Gastrocnemius medialis (tissue), 4 donors: Measurements from ENCODE around the gene ACP2. TPM values are rescaled to one million over a fixed set of nuclear protein-coding genes. Genes with fewer than 3 reads are reported as not detected.

Experiments
- ATAC-seq, 2 donors: fragments of 150-250 bp; one replicate each; pipeline ENCODE4 v1.9.1; 2016
- DNase-seq, 2 donors: peaks; one replicate each; pipeline ENCODE4 v3.0.0-alpha.2; 2019
- H3K27ac ChIP-seq, 4 donors: fragments of 200-600 bp; sonication (generic); 1 replicate in 1 of 4; 2 replicates in 3 of 4; pipeline ENCODE4 v1.5.1; 2016 to 2018; ENCODE audit warnings: mild to moderate bottlenecking in 2 of 4, moderate library complexity in 1 of 4
- H3K27me3 ChIP-seq, 3 donors: fragments of 200-600 bp; sonication (generic) in 2 of 3; 1 replicate in 1 of 3; 2 replicates in 2 of 3; pipeline versions ENCODE4 v1.5.1 to v1.6.0; 2016 to 2019; ENCODE audit warnings: mild to moderate bottlenecking in 1 of 3, moderate library complexity in 1 of 3
- H3K36me3 ChIP-seq, 2 donors: fragments of 200-600 bp; sonication (generic) in 1 of 2; one replicate each; pipeline ENCODE4 v1.5.1; 2017 to 2018
- H3K4me1 ChIP-seq, 2 donors: fragments of 200-600 bp; sonication (generic) in 1 of 2; one replicate each; pipeline ENCODE4 v1.5.1; 2016 to 2017; ENCODE audit warnings: mild to moderate bottlenecking in 2 of 2
- H3K4me3 ChIP-seq, 4 donors: fragments of 200-600 bp; sonication (generic) in 3 of 4; 1 replicate in 1 of 4; 2 replicates in 3 of 4; pipeline ENCODE4 v1.5.1; 2016 to 2019; ENCODE audit warnings: mild to moderate bottlenecking in 2 of 4
- H3K9me3 ChIP-seq, 3 donors: fragments of 200-600 bp; sonication (generic) in 2 of 3; 1 replicate in 1 of 3; 2 replicates in 2 of 3; pipeline ENCODE4 v1.5.1; 2016 to 2019
- POLR2A ChIP-seq, 2 donors: fragments of 450-650 bp; IDR thresholded peaks; one replicate each; pipeline ENCODE4 v1.6.1; 2017; ENCODE audit warnings: antibody characterized with exemption in 2 of 2, mild to moderate bottlenecking in 2 of 2, moderate library complexity in 2 of 2
- in situ Hi-C, 4 donors: fragments of 200-750 bp; cut with MboI; loops; one replicate each; pipeline versions ENCODE4 v1.15.0 to v1.8.0; 2017; ENCODE audit warnings: low sequenced_read_pairs in 4 of 4
- intact Hi-C: fragments of 100-400 bp; cut with DNase I; formaldehyde crosslinking; loops from one replicate; pipeline ENCODE4 v1.15.1; 2023; ENCODE audit warnings: low total_unique reads
- total RNA-seq, 4 donors: library from RNA; depleted of rRNA; stranded (reverse); fragments of >200 nt; gene quantifications; one replicate each; pipeline versions ENCODE4 v1.1.0 to v1.2.3, GENCODE V29; 2016
- TF ChIP-seq, protein P1 (sequence below), 5 experiments: fragments of 450-650 bp in 3 of 5; fragments of 200-600 bp in 2 of 5; sonication (generic) in 2 of 5; IDR thresholded peaks in 4 of 5; conservative IDR thresholded peaks in 1 of 5; 1 replicate in 4 of 5; 2 replicates in 1 of 5; pipeline ENCODE4 v1.5.1; 2016 to 2019; ENCODE audit warnings: antibody characterized with exemption in 5 of 5, mild to moderate bottlenecking in 3 of 5, moderate library complexity in 3 of 5

Gene ACP2
- total RNA-seq, 4 donors from 2014 or later, result 12.4 to 36.2 (median 27.9) TPM

DNA sequence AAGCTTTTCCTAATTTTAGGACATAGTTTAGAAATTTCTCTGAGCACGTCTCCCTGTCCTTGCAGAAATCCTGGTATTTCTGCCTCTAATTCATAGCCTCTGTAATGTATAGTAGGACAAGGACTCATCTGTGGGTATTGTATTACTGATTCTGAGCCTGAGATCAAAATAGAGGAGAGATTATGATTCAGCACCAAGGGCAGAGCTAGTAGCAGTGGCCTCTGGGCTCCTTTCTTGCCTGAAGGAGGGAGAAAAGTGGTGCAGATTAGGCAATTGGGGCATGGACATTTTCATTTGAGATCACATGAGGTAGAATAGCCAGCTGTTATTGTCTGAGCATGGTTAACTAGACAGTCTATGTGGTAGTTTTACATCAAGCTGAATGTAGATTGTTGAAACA lies 24.1 kb upstream of the ACP2 start:
- in situ Hi-C loops, result no loop called here
- Histone ChIP-seq H3K4me3 (peak overlapping the region in 1 of 4 donors; percentile 19), H3K27me3 (no peaks in the 10 kb centered on the region), H3K27ac (peak overlapping the region; percentile 98 to 99 (median 98)), H3K9me3 (no peaks in the 10 kb centered on the region), H3K36me3 (peaks cover 4 to 35% of the 10 kb centered on the region in 2 donors), H3K4me1 (peaks cover 40% of the 10 kb centered on the region in 2 donors)
- DNase-seq, result no peak
- intact Hi-C loops, result no loop called here
- ATAC-seq, result peak; percentile 34 to 45
- TF ChIP-seq, protein P1, sequence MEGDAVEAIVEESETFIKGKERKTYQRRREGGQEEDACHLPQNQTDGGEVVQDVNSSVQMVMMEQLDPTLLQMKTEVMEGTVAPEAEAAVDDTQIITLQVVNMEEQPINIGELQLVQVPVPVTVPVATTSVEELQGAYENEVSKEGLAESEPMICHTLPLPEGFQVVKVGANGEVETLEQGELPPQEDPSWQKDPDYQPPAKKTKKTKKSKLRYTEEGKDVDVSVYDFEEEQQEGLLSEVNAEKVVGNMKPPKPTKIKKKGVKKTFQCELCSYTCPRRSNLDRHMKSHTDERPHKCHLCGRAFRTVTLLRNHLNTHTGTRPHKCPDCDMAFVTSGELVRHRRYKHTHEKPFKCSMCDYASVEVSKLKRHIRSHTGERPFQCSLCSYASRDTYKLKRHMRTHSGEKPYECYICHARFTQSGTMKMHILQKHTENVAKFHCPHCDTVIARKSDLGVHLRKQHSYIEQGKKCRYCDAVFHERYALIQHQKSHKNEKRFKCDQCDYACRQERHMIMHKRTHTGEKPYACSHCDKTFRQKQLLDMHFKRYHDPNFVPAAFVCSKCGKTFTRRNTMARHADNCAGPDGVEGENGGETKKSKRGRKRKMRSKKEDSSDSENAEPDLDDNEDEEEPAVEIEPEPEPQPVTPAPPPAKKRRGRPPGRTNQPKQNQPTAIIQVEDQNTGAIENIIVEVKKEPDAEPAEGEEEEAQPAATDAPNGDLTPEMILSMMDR (IDR thresholded peaks at IDR 0.05 in 4 of 5, conservative IDR thresholded peaks at IDR 0.05 in 1 of 5), result no peak
- no peak for TF ChIP-seq POLR2A (IDR thresholded peaks at IDR 0.05)

DNA sequence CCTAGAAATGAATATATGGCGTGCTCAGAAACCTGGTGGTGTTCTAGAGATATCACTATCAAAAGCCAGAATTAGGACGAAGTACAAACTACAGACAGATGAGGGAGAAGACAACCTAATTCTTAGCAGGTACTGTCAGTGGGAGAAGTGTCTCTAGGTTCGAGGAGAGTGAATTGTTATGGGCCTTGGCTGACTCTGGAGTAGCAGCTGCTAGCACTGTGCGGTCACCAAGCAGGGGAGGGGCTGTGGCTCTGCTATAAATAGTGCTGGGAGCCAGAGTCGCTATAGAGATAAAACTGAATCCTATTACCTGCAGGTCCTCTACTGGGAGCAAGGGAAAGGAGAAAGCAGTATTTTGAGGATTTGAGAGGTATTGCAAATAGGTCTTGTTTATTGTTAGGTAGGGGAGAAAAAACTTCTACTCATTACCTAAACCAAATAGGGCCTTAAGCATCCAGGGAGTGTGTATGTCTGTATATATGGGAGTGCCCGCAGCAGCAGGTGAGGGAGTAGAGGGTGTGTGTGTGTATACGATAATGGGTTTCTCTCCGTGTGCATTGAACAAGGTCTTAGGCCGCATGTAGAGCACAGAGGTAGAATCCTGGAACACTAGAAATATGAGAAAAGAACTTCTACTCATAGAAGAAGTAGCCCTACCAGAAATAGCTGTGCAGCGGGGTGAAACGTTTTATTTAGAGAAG lies 23.5 kb upstream of the ACP2 start:
- no peaks in the 10 kb centered on the region for H3K9me3 ChIP-seq
- H3K4me3 ChIP-seq, result peak overlapping the region in 2 of 4 donors; percentile 19 to 55
- peak; percentile 53 to 63 for ATAC-seq
- TF ChIP-seq, protein P1 (IDR thresholded peaks at IDR 0.05 in 4 of 5, conservative IDR thresholded peaks at IDR 0.05 in 1 of 5), result no peak
- TF ChIP-seq POLR2A (IDR thresholded peaks at IDR 0.05), result peak; percentile 16 to 46
- peaks cover 40% of the 10 kb centered on the region in 2 donors for H3K4me1 ChIP-seq
- intact Hi-C loops, result loop anchor here (2.0 kb wide), 2 partner anchors 83 to 137 kb away; partner anchors contain the start of gene SLC39A13
- peak overlapping the region; percentile 98 to 99 (median 98) for H3K27ac ChIP-seq
- H3K36me3 ChIP-seq, result peaks cover 3 to 29% of the 10 kb centered on the region in 2 donors
- in situ Hi-C loops, result no loop called here
- H3K27me3 ChIP-seq, result no peaks in the 10 kb centered on the region
- DNase-seq, result peak; percentile 66 to 79

DNA sequence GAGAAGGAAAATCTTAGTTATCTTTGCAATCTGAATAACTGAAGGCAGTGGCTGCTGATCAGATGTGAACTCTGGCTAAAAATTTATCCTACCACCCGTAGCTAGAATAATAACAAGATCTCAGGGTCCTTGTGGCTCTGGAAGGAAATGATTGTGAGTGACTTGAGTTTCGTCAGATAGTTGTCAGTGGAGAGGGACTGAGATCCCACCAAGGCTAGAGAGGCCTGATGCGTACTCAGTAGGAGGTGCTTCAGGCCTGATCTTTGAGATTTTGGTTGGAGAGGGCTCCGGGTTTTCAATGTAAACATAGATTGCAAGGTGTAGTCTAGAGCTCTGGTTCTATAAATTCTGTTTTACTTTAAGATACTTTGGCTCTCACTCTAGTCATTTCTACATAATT lies 22.7 kb upstream of the ACP2 start:
- Histone ChIP-seq H3K4me1 (peaks cover 40% of the 10 kb centered on the region in 2 donors), H3K27ac (peak overlapping the region; percentile 98 to 99 (median 98)), H3K27me3 (no peaks in the 10 kb centered on the region), H3K9me3 (no peaks in the 10 kb centered on the region), H3K4me3 (peak overlapping the region; percentile 55 to 87 (median 86)), H3K36me3 (peaks cover 0 to 21% of the 10 kb centered on the region in 2 donors)
- DNase-seq (no peak), ATAC-seq (no peak)
- TF ChIP-seq POLR2A (IDR thresholded peaks at IDR 0.05), result no peak
- TF ChIP-seq, protein P1 (IDR thresholded peaks at IDR 0.05 in 4 of 5, conservative IDR thresholded peaks at IDR 0.05 in 1 of 5), result no peak
- intact Hi-C loops (loop anchor here (2.0 kb wide), 2 partner anchors 83 to 137 kb away; partner anchors contain the start of gene SLC39A13), in situ Hi-C loops (no loop called here)

DNA sequence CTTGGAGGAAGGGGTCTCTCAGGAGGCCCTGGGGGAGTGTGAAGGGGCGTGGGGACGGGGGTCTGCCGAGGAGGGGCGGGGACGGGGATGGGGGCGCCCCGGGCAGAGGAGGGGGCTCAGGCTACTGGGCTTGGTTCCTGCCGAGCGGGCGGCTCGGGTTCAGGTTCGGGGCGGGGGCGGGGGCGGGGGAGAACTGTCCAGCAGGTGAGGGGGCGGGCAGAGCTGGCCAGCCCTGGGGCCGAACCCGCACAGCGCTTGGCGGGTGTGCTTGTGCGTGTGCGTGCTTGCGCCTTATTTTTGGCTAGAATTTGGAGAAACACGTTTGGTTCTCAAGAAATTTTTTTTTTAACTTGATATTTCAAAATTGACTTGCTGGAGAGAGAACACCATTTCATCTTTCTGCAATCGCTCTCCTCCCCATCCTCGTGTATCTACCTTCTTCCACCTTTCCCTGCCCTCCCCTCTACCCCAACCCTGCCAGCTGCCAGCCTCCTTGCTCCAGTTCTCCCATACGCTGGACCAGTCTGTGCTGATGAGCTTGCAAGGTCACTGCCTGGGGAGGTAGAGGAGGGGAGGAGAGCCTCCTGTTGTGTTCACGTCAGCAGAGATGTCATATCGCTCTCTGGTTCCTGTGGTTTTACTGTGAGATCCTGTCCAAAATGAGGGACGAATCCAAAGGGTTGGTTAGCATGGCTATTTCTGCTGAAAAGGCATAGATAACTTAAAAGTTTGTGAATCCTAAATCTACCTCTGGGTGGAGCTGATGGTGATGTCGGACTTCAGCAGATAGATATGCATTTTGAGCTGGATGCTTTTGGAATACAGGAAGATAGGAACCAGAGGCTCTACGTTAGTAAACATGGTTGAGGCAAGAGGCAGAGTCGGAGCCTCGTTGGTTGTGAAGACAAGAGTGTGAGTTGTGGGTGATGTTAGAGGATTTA lies 22.0 kb upstream of the ACP2 start:
- peak overlapping the region; percentile 55 to 87 (median 86) for H3K4me3 ChIP-seq
- no peaks in the 10 kb centered on the region for H3K27me3 ChIP-seq
- ATAC-seq, result peak in 1 of 2 donors; percentile 8
- peak overlapping the region; percentile 98 to 99 (median 98) for H3K27ac ChIP-seq
- in situ Hi-C loops, result no loop called here
- intact Hi-C loops, result loop anchor here (1.0 to 2.0 kb wide), 3 partner anchors 84 to 138 kb away; partner anchors contain the start of gene SLC39A13
- peak in 1 of 2 donors; percentile 48 for DNase-seq
- TF ChIP-seq, protein P1 (IDR thresholded peaks at IDR 0.05 in 4 of 5, conservative IDR thresholded peaks at IDR 0.05 in 1 of 5), result no peak
- no peak for TF ChIP-seq POLR2A (IDR thresholded peaks at IDR 0.05)
- no peaks in the 10 kb centered on the region for H3K9me3 ChIP-seq
- peaks cover 40% of the 10 kb centered on the region in 2 donors for H3K4me1 ChIP-seq
- H3K36me3 ChIP-seq, result peaks cover 0 to 14% of the 10 kb centered on the region in 2 donors
